Stimulated activated CD4-positive, alpha-beta T cell treated with anti-CD3 and anti-CD28 coated beads, Interleukin-4, amount 100 ng/mL, for 4 hours (primary cell): Measurements from ENCODE around the gene COL11A2.

Experiments
- DNase-seq, 2 experiments: peaks; one replicate each; pipeline ENCODE4 v3.0.0-alpha.2; 2020

COL11A2 gene

GRCh38 chr6:33113755-33114154 is 78.5 kb downstream of the COL11A2 start:
- DNase-seq: no peak
